Liver (tissue), 9 donors: ENCODE data around the gene KLHL24. TPM values are rescaled to one million over a fixed set of nuclear protein-coding genes. Genes with fewer than 3 reads are reported as not detected.

Experiments
- DNase-seq: peaks from one replicate; pipeline ENCODE4 v3.0.0-alpha.2; 2017; ENCODE audit warnings: low spot score
- H3K27ac ChIP-seq, 2 donors: one replicate each; pipeline ENCODE4 v1.7.0; 2013; ENCODE audit warnings: inconsistent platforms in 2 of 2, low read length in 2 of 2, control low read depth in 1 of 2, low read depth in 1 of 2, mild to moderate bottlenecking in 1 of 2
- H3K27me3 ChIP-seq, 4 donors: one replicate each; pipeline versions ENCODE4 v1.6.1 to v1.7.0; 2013; ENCODE audit warnings: low read length in 3 of 4, inconsistent platforms in 1 of 4, mild to moderate bottlenecking in 1 of 4, moderate library complexity in 1 of 4; ENCODE audit not compliant: control insufficient read depth in 4 of 4, insufficient read depth in 4 of 4
- H3K36me3 ChIP-seq, 4 donors: one replicate each; pipeline versions ENCODE4 v1.6.1 to v1.7.0; 2013; ENCODE audit warnings: low read length in 3 of 4, mild to moderate bottlenecking in 3 of 4, low read depth in 1 of 4, moderate library complexity in 1 of 4; ENCODE audit not compliant: control insufficient read depth in 4 of 4, insufficient read depth in 3 of 4
- H3K4me1 ChIP-seq, 4 donors: one replicate each; pipeline versions ENCODE4 v1.6.1 to v1.7.0; 2013; ENCODE audit warnings: low read length in 3 of 4, mild to moderate bottlenecking in 3 of 4, moderate library complexity in 1 of 4; ENCODE audit not compliant: control insufficient read depth in 4 of 4, insufficient read depth in 4 of 4
- H3K4me3 ChIP-seq, 3 donors: one replicate each; pipeline versions ENCODE4 v1.6.1 to v1.7.0; 2013; ENCODE audit warnings: low read length in 3 of 3, control low read depth in 1 of 3, low read depth in 1 of 3, mild to moderate bottlenecking in 1 of 3
- H3K9ac ChIP-seq, 2 donors: one replicate each; pipeline ENCODE4 v1.7.0; 2013; ENCODE audit warnings: low read length in 2 of 2, mild to moderate bottlenecking in 2 of 2, moderate library complexity in 2 of 2, control low read depth in 1 of 2, low read depth in 1 of 2
- H3K9me3 ChIP-seq, 4 donors: one replicate each; pipeline versions ENCODE4 v1.6.1 to v1.7.0; 2013; ENCODE audit warnings: low read length in 3 of 4; ENCODE audit not compliant: control insufficient read depth in 4 of 4
- ATF3 ChIP-seq: IDR thresholded peaks from 2 replicates; pipeline ENCODE4 v1.6.1; 2016; ENCODE audit warnings: antibody characterized with exemption
- CTCF ChIP-seq: fragments of 150-350 bp; IDR thresholded peaks from 2 replicates; pipeline ENCODE4 v1.5.1; 2017; ENCODE audit warnings: improper control_type of control experiment, low read depth, low read length; ENCODE audit not compliant: missing input control
- FOXA1 ChIP-seq: IDR thresholded peaks from 2 replicates; pipeline ENCODE4 v1.6.1; 2016; ENCODE audit warnings: antibody characterized with exemption
- FOXA2 ChIP-seq: IDR thresholded peaks from 2 replicates; pipeline ENCODE4 v1.6.1; 2016; ENCODE audit warnings: antibody characterized with exemption
- GABPA ChIP-seq, 2 donors: IDR thresholded peaks in 1 of 2; conservative IDR thresholded peaks in 1 of 2; 2 replicates each; pipeline ENCODE4 v1.6.1; 2016; ENCODE audit warnings: antibody characterized with exemption in 2 of 2, mild to moderate bottlenecking in 1 of 2, moderate library complexity in 1 of 2
- HNF4A ChIP-seq, 2 donors: conservative IDR thresholded peaks; 2 replicates each; pipeline ENCODE4 v1.6.1; 2016; ENCODE audit warnings: antibody characterized with exemption in 2 of 2, mild to moderate bottlenecking in 2 of 2
- JUND ChIP-seq, 2 donors: IDR thresholded peaks; 2 replicates each; pipeline ENCODE4 v1.6.1; 2016; ENCODE audit warnings: antibody characterized with exemption in 2 of 2
- MAX ChIP-seq: IDR thresholded peaks from 2 replicates; pipeline ENCODE4 v1.6.1; 2016; ENCODE audit warnings: antibody characterized with exemption
- REST ChIP-seq: IDR thresholded peaks from 2 replicates; pipeline ENCODE4 v1.6.1; 2016; ENCODE audit warnings: antibody characterized with exemption, mild to moderate bottlenecking
- SP1 ChIP-seq: IDR thresholded peaks from 2 replicates; pipeline ENCODE4 v1.6.1; 2018; ENCODE audit warnings: antibody characterized with exemption, mild to moderate bottlenecking
- YY1 ChIP-seq: IDR thresholded peaks from 2 replicates; pipeline ENCODE4 v1.6.1; 2016; ENCODE audit warnings: antibody characterized with exemption, mild to moderate bottlenecking
- ZBTB33 ChIP-seq: IDR thresholded peaks from 2 replicates; pipeline ENCODE4 v1.6.1; 2016; ENCODE audit warnings: antibody characterized with exemption
- WGBS: extraction: QIAGEN DNeasy Blood & Tissue Kit; methylation state at CpG from one replicate; pipeline ENCODE4 v1.1.7; 2013; 5-methylcytosine and 5-hydroxymethylcytosine counted together
- polyA plus RNA-seq, 2 donors: library from polyadenylated mRNA; stranded (reverse) in 1 of 2; unstranded in 1 of 2; fragments of 200-250 nt in 1 of 2; fragments of >200 nt in 1 of 2; fragmentation: Nextera tagmentation in 1 of 2; extraction: Ambion mirVana in 1 of 2; gene quantifications; one replicate each; pipeline versions ENCODE4 v1.2.1 to v1.2.3, GENCODE V29; 2013 to 2015
- total RNA-seq, 2 donors: library from RNA; depleted of rRNA; stranded (reverse); fragments of >200 nt; gene quantifications; one replicate each; pipeline ENCODE4 v1.2.3, GENCODE V29; 2014
- donor health status: healthy.
- donor health status: healthy.
- donor health status: healthy.
- donor health status: healthy.
- donor health status: healthy.

Gene KLHL24
- total and polyA plus RNA-seq, 4 donors: 6.4 to 81.8 (median 18.4) TPM

- no peaks in the 10 kb centered on the region for H3K4me1 ChIP-seq
- H3K36me3 ChIP-seq: no peaks in the 10 kb centered on the region
- H3K9me3 ChIP-seq: no peaks in the 10 kb centered on the region
- no peak for DNase-seq
- no peaks in the 10 kb centered on the region for H3K27me3 ChIP-seq
- no peak overlapping the region for H3K4me3 ChIP-seq
- H3K9ac ChIP-seq: no peak overlapping the region
- H3K27ac ChIP-seq: no peak overlapping the region
- 96% methylated on average over 10 of the region's 10 CpGs for WGBS
- TF ChIP-seq REST: no peak
- no peak for TF ChIP-seq HNF4A (conservative IDR thresholded peaks at IDR 0.05)
- no peak for TF ChIP-seq MAX
- no peak for TF ChIP-seq FOXA1
- TF ChIP-seq ATF3: no peak
- TF ChIP-seq FOXA2: no peak
- TF ChIP-seq JUND (IDR thresholded peaks at IDR 0.05): no peak
- TF ChIP-seq ZBTB33: no peak
- TF ChIP-seq CTCF: no peak
- TF ChIP-seq SP1: no peak
- no peak for TF ChIP-seq GABPA (IDR thresholded peaks at IDR 0.05 in 1 of 2, conservative IDR thresholded peaks at IDR 0.05 in 1 of 2)
These were observed 57.0 kb downstream of the KLHL24 start for GRCh38 chr3:183692436-183692835.

GRCh38 chr3:183695569-183696364 is 60.3 kb downstream of the KLHL24 start:
- H3K27ac ChIP-seq: no peak overlapping the region
- 92% methylated on average over 7 of the region's 7 CpGs for WGBS
- no peak for TF ChIP-seq JUND (IDR thresholded peaks at IDR 0.05)
- TF ChIP-seq YY1: no peak
- TF ChIP-seq CTCF: no peak
- no peak for TF ChIP-seq HNF4A (conservative IDR thresholded peaks at IDR 0.05)
- H3K27me3 ChIP-seq: no peaks in the 10 kb centered on the region
- no peaks in the 10 kb centered on the region for H3K36me3 ChIP-seq
- H3K9me3 ChIP-seq: no peaks in the 10 kb centered on the region
- H3K9ac ChIP-seq: no peak overlapping the region
- DNase-seq: no peak
- no peak overlapping the region for H3K4me3 ChIP-seq
- peaks cover 0 to 4% (median 3%) of the 10 kb centered on the region in 4 donors for H3K4me1 ChIP-seq
